GM23248 (cell line): ENCODE measurements around the gene MACROD2.

Source experiments
- EZH2 ChIP-seq: fragments of 200-600 bp; sonication (generic); IDR thresholded peaks from 2 replicates; pipeline ENCODE4 v1.6.1; 2018; ENCODE audit warnings: antibody characterized with exemption, mild to moderate bottlenecking; ENCODE audit not compliant: insufficient read depth, poor library complexity, severe bottlenecking
- EZH2phosphoT487 ChIP-seq: fragments of 200-600 bp; sonication (generic); IDR thresholded peaks from 2 replicates; pipeline ENCODE4 v1.6.1; 2018; ENCODE audit warnings: antibody characterized with exemption, moderate library complexity, mild to moderate bottlenecking, low read depth; ENCODE audit not compliant: insufficient read depth

- TF ChIP-seq EZH2, result no peak
- no peak for TF ChIP-seq EZH2phosphoT487
These were observed 194.6 kb downstream of the MACROD2 start for GRCh38 chr20:14189794-14190402.
